ENCODE data around the gene CD274. TPM values are rescaled to one million over a fixed set of nuclear protein-coding genes. Genes with fewer than 3 reads are reported as not detected.

CD274 gene
- total and polyA plus RNA-seq, 2 of the 8 experiments (the other 6 are each of a cell fraction or from before 2014, with no cell fraction given): 0.08 to 0.15 TPM

GRCh38 chr9:5470816-5471215, 20.5 kb downstream of the CD274 start:
- ChIA-PET CTCF (ENCODE audit: partially characterized antibody) (interaction anchor here (1.3 kb wide), 1 partner anchor 12 kb away, joined by 4 read pairs; no protein-coding TSS in a partner anchor), POLR2A (ENCODE audit: partially characterized antibody) (no interaction called here)
- H3K56ac ChIP-seq (replicated peaks; ENCODE audit: insufficient read length, low read depth, low read length): no peak overlapping the region
- WGBS, 2 experiments (ENCODE audit: extremely low coverage in 1 of 2, insufficient coverage in 1 of 2, insufficient read length in 1 of 2, insufficient replicate concordance in 2 of 2, low coverage in 1 of 2, low lambda C conversion rate in 2 of 2, missing lambda C conversion rate in 1 of 2): 95% methylated on average over 3 of the region's 3 CpGs; no CpG with 5 or more reads in 1 of the 2 experiments
- H4K91ac ChIP-seq (replicated peaks; ENCODE audit: insufficient read length, low read length): no peak overlapping the region
- H3K9ac ChIP-seq (replicated peaks in 1 of 4; ENCODE audit: extremely low read depth in 1 of 4, low read depth in 3 of 4, low read length in 3 of 4): no peak overlapping the region
- H3K9me3 ChIP-seq (ENCODE audit: insufficient read depth in 2 of 2, low read depth in 1 of 2, low read length in 1 of 2): no peaks in the 10 kb centered on the region
- no peaks in the 10 kb centered on the region for H4K20me1 ChIP-seq (replicated peaks in 1 of 2; ENCODE audit: control insufficient read depth in 1 of 2, insufficient read depth in 2 of 2, low read length in 2 of 2)
- no peak overlapping the region for H3K14ac ChIP-seq (ENCODE audit: insufficient read length)
- no peak overlapping the region for H2BK15ac ChIP-seq (ENCODE audit: low read length)
- H2BK5ac ChIP-seq (ENCODE audit: low read depth, low read length): no peak overlapping the region
- H3K23me2 ChIP-seq (ENCODE audit: low read depth, low read length): no peaks in the 10 kb centered on the region
- no peaks in the 10 kb centered on the region for H3K79me1 ChIP-seq (ENCODE audit: low read depth, low read length)
- H3K23ac ChIP-seq (ENCODE audit: insufficient read length): no peak overlapping the region
- H3K18ac ChIP-seq (ENCODE audit: extremely low read depth, low read length): no peak overlapping the region
- H3K4me1 ChIP-seq (replicated peaks in 1 of 4; ENCODE audit: control insufficient read depth in 3 of 4, insufficient read depth in 4 of 4, low read length in 3 of 4): no peaks in the 10 kb centered on the region
- H3K4me2 ChIP-seq (ENCODE audit: insufficient read depth in 1 of 2, low read depth in 2 of 2, low read length in 2 of 2): no peak overlapping the region
- no peak overlapping the region for H2AFZ ChIP-seq (ENCODE audit: low read length)
- H4K8ac ChIP-seq (ENCODE audit: extremely low read depth, insufficient read depth, low read length): no peak overlapping the region
- DNase-seq (ENCODE audit: low read depth in 1 of 2, low spot score in 2 of 2) (no peak), FAIRE-seq (no peak)
- H4K5ac ChIP-seq (ENCODE audit: insufficient read length, low read depth, low read length): no peak overlapping the region
- H3K4me3 ChIP-seq (ENCODE audit: extremely low read depth in 1 of 4, insufficient read depth in 2 of 4, low read depth in 3 of 4, low read length in 4 of 4): no peak overlapping the region
- no peak overlapping the region for H3K4ac ChIP-seq (replicated peaks; ENCODE audit: insufficient read length, low read depth, low read length)
- H2AK5ac ChIP-seq (ENCODE audit: low read depth, low read length): no peak overlapping the region
- H2BK12ac ChIP-seq (ENCODE audit: low read depth, low read length): no peak overlapping the region
- no peak overlapping the region for H2BK20ac ChIP-seq (ENCODE audit: low read length)
- no peaks in the 10 kb centered on the region for H3K27me3 ChIP-seq (replicated peaks in 1 of 4; ENCODE audit: control insufficient read depth in 3 of 4, extremely low read depth in 1 of 4, insufficient read depth in 3 of 4, low read length in 3 of 4)
- no peaks in the 10 kb centered on the region for H3K36me3 ChIP-seq (ENCODE audit: control insufficient read depth in 2 of 4, insufficient read depth in 4 of 4, low read length in 3 of 4)
- no peak overlapping the region for H2BK120ac ChIP-seq (replicated peaks; ENCODE audit: low read depth, low read length)
- no peaks in the 10 kb centered on the region for H3K79me2 ChIP-seq (ENCODE audit: control insufficient read depth in 1 of 2, insufficient read depth in 2 of 2, low read length in 2 of 2)
- no peak overlapping the region for H3K27ac ChIP-seq (ENCODE audit: low read depth, low read length)
- TF ChIP-seq RBBP5 (IDR thresholded peaks at IDR 0.05; ENCODE audit: borderline replicate concordance, low read depth, low read length) (no peak), KDM1A (IDR thresholded peaks at IDR 0.05; ENCODE audit: borderline replicate concordance, low read length) (no peak), CREB1 (IDR thresholded peaks at IDR 0.05) (no peak), JUN (IDR thresholded peaks at IDR 0.05; ENCODE audit: low read depth, low read length) (no peak), USF2 (IDR thresholded peaks at IDR 0.05; ENCODE audit: low read length) (no peak), TCF12 (IDR thresholded peaks at IDR 0.05; ENCODE audit: low read depth, low read length) (no peak), POLR2A (IDR thresholded peaks at IDR 0.05; ENCODE audit: control extremely low read depth in 1 of 2, low read depth in 2 of 2, low read length in 2 of 2) (no peak), ZNF274 (IDR thresholded peaks at IDR 0.05; ENCODE audit: borderline replicate concordance, extremely low read depth, low read length) (no peak), SIX5 (IDR thresholded peaks at IDR 0.05; ENCODE audit: low read depth, low read length) (no peak), CBX8 (IDR thresholded peaks at IDR 0.05; ENCODE audit: borderline replicate concordance, low read depth, low read length) (no peak), SP2 (IDR thresholded peaks at IDR 0.05; ENCODE audit: low read length) (no peak), HDAC2 (IDR thresholded peaks at IDR 0.05; ENCODE audit: borderline replicate concordance in 1 of 2, low read depth in 2 of 2, low read length in 2 of 2) (no peak), SP4 (IDR thresholded peaks at IDR 0.05; ENCODE audit: low read length) (no peak), RAD21 (IDR thresholded peaks at IDR 0.05 in 1 of 2, conservative IDR thresholded peaks at IDR 0.05 in 1 of 2; ENCODE audit: low read depth in 2 of 2, low read length in 2 of 2) (no peak)
